ENCODE results near the gene ARSJ.
A peak's percentile ranks its signal among the peaks of the same experiment; 100 is the strongest.

DNA sequence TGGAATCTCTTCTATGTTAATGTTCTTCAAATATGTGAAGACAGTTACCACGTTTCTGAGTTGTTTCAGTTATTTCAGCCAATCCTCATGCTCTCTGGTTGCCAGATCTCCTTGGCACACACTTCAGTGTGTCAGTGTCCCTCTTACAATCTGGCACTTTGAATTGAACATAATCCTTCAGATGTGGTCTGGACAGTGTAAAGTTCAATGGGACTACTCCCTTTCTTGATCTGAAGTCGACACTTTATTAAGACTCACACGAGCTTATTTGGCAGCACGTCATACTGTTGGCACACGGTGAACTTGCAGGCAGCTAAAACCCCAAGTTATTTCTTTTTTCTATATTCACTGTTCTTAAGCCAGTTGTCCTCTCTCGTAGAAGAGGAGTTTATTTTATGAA is 28.2 kb downstream of the ARSJ start:
- no peak for TF ChIP-seq CTCF (IDR thresholded peaks at IDR 0.05)
- peak in 2 of 3 donors; percentile 38 to 64 for TF ChIP-seq POLR2AphosphoS5 (IDR thresholded peaks at IDR 0.05)
